HCT116 (cell line): ENCODE measurements around the gene AOPEP. TPM values are rescaled to one million over a fixed set of nuclear protein-coding genes. Genes with fewer than 3 reads are reported as not detected.
A peak's percentile ranks its signal among the peaks of the same experiment; 100 is the strongest.

Experiments used
- ATAC-seq: fragments of 200-7000 bp; cut with Tn5 transposase; 2 replicates; pipeline ENCODE4 v1.9.1; 2020; ENCODE audit warnings: mild to moderate bottlenecking, moderate library complexity
- BruUV-seq: library from RNA; stranded (reverse); fragments of 400-500 nt; replicated peaks from 2 replicates; lab custom pipeline; 2021; lab: Mats Ljungman, UMichigan
- CTCF ChIA-PET: fragments of 300-600 bp; sonication (Branson Sonifier 250); formaldehyde crosslinking; loops from one replicate; lab custom pipeline; 2021; ENCODE audit warnings: antibody characterized with exemption; lab: Charles Lee
- POLR2A ChIA-PET: fragments of 300-600, 350-600 bp; sonication (Branson Sonifier 250); formaldehyde crosslinking; loops from one replicate; lab custom pipeline; 2021; ENCODE audit warnings: antibody characterized with exemption; lab: Charles Lee
- RAD21 ChIA-PET, 2 experiments: fragments of 300-600 bp; sonication (Branson Sonifier 250); formaldehyde crosslinking; loops; one replicate each; lab custom pipeline; 2023; ENCODE audit warnings: low total read pairs in 2 of 2; ENCODE audit not compliant: uncharacterized antibody in 2 of 2, unreplicated experiment in 2 of 2, low non-redundant PET in 1 of 2; lab: Charles Lee
- DNase-seq: peaks from one replicate; pipeline ENCODE4 v3.0.0-alpha.2; 2010; ENCODE audit warnings: low read depth, low spot score
- H2AFZ ChIP-seq: fragments of 200-600 bp; shearing (Covaris generic), sonication (generic); 2 replicates; pipeline ENCODE4 v1.6.1; 2017; ENCODE audit warnings: low read depth, mixed run types, mixed read lengths, antibody characterized with exemption, low read length; ENCODE audit not compliant: poor library complexity, severe bottlenecking
- H3K27ac ChIP-seq: 2 replicates; pipeline ENCODE4 v1.5.1; 2012; ENCODE audit warnings: low read depth, low read length
- H3K27me3 ChIP-seq: fragments of 200-600 bp; sonication (generic); 2 replicates; pipeline ENCODE4 v1.6.1; 2016; ENCODE audit warnings: mixed run types, low read length, mixed read lengths; ENCODE audit not compliant: insufficient read depth
- H3K36me3 ChIP-seq, 2 experiments: fragments of 200-500 bp in 1 of 2; fragments of 200-600 bp in 1 of 2; sonication (Bioruptor generic) in 1 of 2; sonication (generic) in 1 of 2; 2 replicates each; pipeline versions ENCODE4 v1.5.1 to v1.6.1; 2014 to 2016; ENCODE audit warnings: low read length in 2 of 2, inconsistent platforms in 1 of 2, mixed read lengths in 1 of 2, mixed run types in 1 of 2; ENCODE audit not compliant: insufficient read depth in 2 of 2, control insufficient read depth in 1 of 2
- H3K4me1 ChIP-seq, 2 experiments: fragments of 200-600 bp in 1 of 2; sonication (generic) in 1 of 2; 2 replicates each; pipeline versions ENCODE4 v1.5.1 to v1.6.1; 2012 to 2017; ENCODE audit warnings: low read length in 2 of 2, inconsistent platforms in 1 of 2, mild to moderate bottlenecking in 1 of 2, mixed read lengths in 1 of 2, mixed run types in 1 of 2, moderate library complexity in 1 of 2; ENCODE audit not compliant: insufficient read depth in 2 of 2, control insufficient read depth in 1 of 2
- H3K4me2 ChIP-seq: fragments of 200-600 bp; sonication (generic); 2 replicates; pipeline ENCODE4 v1.6.1; 2017; ENCODE audit warnings: mixed run types, low read length, mixed read lengths
- H3K4me3 ChIP-seq, 2 experiments: fragments of 200-600 bp in 1 of 2; sonication (generic) in 1 of 2; replicated peaks in 1 of 2; 2 replicates each; pipeline ENCODE4 v1.5.1; 2011 to 2016; ENCODE audit warnings: low read length in 2 of 2, control low read depth in 1 of 2, low read depth in 1 of 2, mild to moderate bottlenecking in 1 of 2, mixed read lengths in 1 of 2, mixed run types in 1 of 2
- H3K79me2 ChIP-seq: fragments of 200-600 bp; sonication (generic); 2 replicates; pipeline ENCODE4 v1.6.1; 2017; ENCODE audit warnings: mild to moderate bottlenecking, mixed run types, low read length, moderate library complexity, mixed read lengths; ENCODE audit not compliant: insufficient read depth
- H3K9ac ChIP-seq: fragments of 200-600 bp; sonication (generic); 2 replicates; pipeline ENCODE4 v1.6.1; 2016; ENCODE audit warnings: low read length, mixed read lengths
- H3K9me2 ChIP-seq: fragments of 200-600 bp; sonication (generic), shearing (Covaris generic); 2 replicates; pipeline ENCODE4 v1.6.1; 2017; ENCODE audit warnings: mixed run types, mild to moderate bottlenecking, moderate library complexity; ENCODE audit not compliant: insufficient read depth
- H3K9me3 ChIP-seq, 2 experiments: fragments of 200-500 bp in 1 of 2; fragments of 200-600 bp in 1 of 2; sonication (Bioruptor generic) in 1 of 2; sonication (generic) in 1 of 2; 2 replicates each; pipeline ENCODE4 v1.6.1; 2014 to 2017; ENCODE audit warnings: low read length in 2 of 2, mixed read lengths in 2 of 2, inconsistent platforms in 1 of 2, low read depth in 1 of 2, mild to moderate bottlenecking in 1 of 2, mixed run types in 1 of 2, moderate library complexity in 1 of 2; ENCODE audit not compliant: control insufficient read depth in 1 of 2, insufficient read depth in 1 of 2
- H4K20me1 ChIP-seq: fragments of 200-600 bp; sonication (generic), shearing (Covaris generic); 2 replicates; pipeline ENCODE4 v1.6.1; 2017; ENCODE audit warnings: mixed run types, mild to moderate bottlenecking, moderate library complexity; ENCODE audit not compliant: insufficient read depth
- CBX3 ChIP-seq: IDR thresholded peaks from 2 replicates; pipeline ENCODE4 v1.6.1; 2012; ENCODE audit warnings: low read depth
- EGR1 ChIP-seq: IDR thresholded peaks from 2 replicates; pipeline ENCODE4 v1.6.1; 2012; ENCODE audit warnings: low read depth
- ELF1 ChIP-seq: IDR thresholded peaks from 2 replicates; pipeline ENCODE4 v1.6.1; 2012; ENCODE audit warnings: low read depth, borderline replicate concordance
- EZH2 ChIP-seq: fragments of 200-600 bp; sonication (generic); IDR thresholded peaks from 2 replicates; pipeline ENCODE4 v1.6.1; 2017; ENCODE audit warnings: antibody characterized with exemption, mixed run types
- EZH2phosphoT487 ChIP-seq: fragments of 200-600 bp; IDR thresholded peaks from 2 replicates; pipeline ENCODE4 v1.6.1; 2018; ENCODE audit warnings: antibody characterized with exemption, borderline replicate concordance
- FOSL1 ChIP-seq: IDR thresholded peaks from 2 replicates; pipeline ENCODE4 v1.6.1; 2012; ENCODE audit warnings: low read depth
- POLR2AphosphoS5 ChIP-seq: IDR thresholded peaks from 2 replicates; pipeline ENCODE4 v1.6.1; 2011; ENCODE audit warnings: mild to moderate bottlenecking, low read depth, low read length, moderate library complexity
- SRF ChIP-seq: IDR thresholded peaks from 2 replicates; pipeline ENCODE4 v1.6.1; 2012; ENCODE audit warnings: low read depth
- YY1 ChIP-seq: IDR thresholded peaks from 2 replicates; pipeline ENCODE4 v1.6.1; 2011; ENCODE audit warnings: low read length, low read depth, moderate library complexity, mild to moderate bottlenecking; ENCODE audit not compliant: insufficient replicate concordance; ENCODE audit errors: extremely low read depth
- ZNF274 ChIP-seq: fragments of 200-500 bp; sonication (Bioruptor generic); IDR thresholded peaks from 2 replicates; pipeline ENCODE4 v1.6.1; 2014; ENCODE audit warnings: mild to moderate bottlenecking, low read depth, low read length, inconsistent platforms
- intact Hi-C: fragments of 100-400 bp; cut with micrococcal nuclease; formaldehyde crosslinking; loops from 2 replicates; pipeline ENCODE4 v1.10.0; 2022
- total RNA-seq: library from RNA; stranded (reverse); gene quantifications from one replicate; pipeline ENCODE4 v1.2.1, GENCODE V29; 2021; ENCODE audit not compliant: unreplicated experiment
- TF ChIP-seq, protein P1 (sequence below): IDR thresholded peaks from 2 replicates; pipeline ENCODE4 v1.6.1; 2011; ENCODE audit warnings: mild to moderate bottlenecking, low read length, moderate library complexity; ENCODE audit not compliant: insufficient replicate concordance; ENCODE audit errors: extremely low read depth
- TF ChIP-seq, protein P2 (sequence below): IDR thresholded peaks from 2 replicates; pipeline ENCODE4 v1.6.1; 2012
- TF ChIP-seq, protein P3 (sequence below): IDR thresholded peaks from 2 replicates; pipeline ENCODE4 v1.6.1; 2012

AOPEP gene
- total RNA-seq, 1 experiment from 2014 or later = 15.1 TPM

DNA sequence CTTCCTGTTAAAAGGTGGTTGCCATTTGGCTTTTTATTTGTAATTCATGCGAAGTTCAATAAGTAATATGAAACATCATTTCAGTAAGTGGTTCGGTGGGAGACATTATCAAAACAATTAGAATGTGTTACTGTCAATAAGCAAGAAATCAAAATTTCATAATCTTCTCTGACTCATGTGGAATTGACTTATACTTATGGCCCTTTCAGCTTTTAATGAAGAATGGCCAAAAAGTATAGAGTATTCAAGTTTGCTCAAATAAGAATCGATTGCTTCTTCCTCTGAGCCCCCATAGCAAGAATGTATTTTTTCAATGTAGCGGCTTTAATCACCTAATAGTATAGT lies 174.5 kb downstream of the AOPEP start:
- ChIA-PET RAD21 (no interaction called here), POLR2A (no interaction called here)
- Histone ChIP-seq H3K27me3 (no peaks in the 10 kb centered on the region), H3K4me1 (peaks cover 0 to 3% of the 10 kb centered on the region in 2 experiments; a peak in 1 of 4 replicates), H4K20me1 (no peaks in the 10 kb centered on the region), H3K9ac (no peak overlapping the region), H3K9me3 (no peaks in the 10 kb centered on the region), H3K4me2 (no peak overlapping the region), H3K4me3 (no peak overlapping the region), H3K9me2 (no peaks in the 10 kb centered on the region), H3K79me2 (no peaks in the 10 kb centered on the region)
- ATAC-seq = no peak
- intact Hi-C loops = loop anchor here (10.0 kb wide), 1 partner anchor 56 kb away; no protein-coding TSS in a partner anchor
- TF ChIP-seq ELF1 (no peak), FOSL1 (0 out of 2 replicates have a peak, but pooled peaks have one; percentile 8), YY1 (no peak), EZH2 (no peak), CBX3 (no peak)
- TF ChIP-seq, all 23 proteins: peak for 1
- CTCF ChIA-PET = no interaction called here
- BruUV-seq = no TSS peak
- no peaks in the 10 kb centered on the region for H3K36me3 ChIP-seq
- no peak overlapping the region for H3K27ac ChIP-seq
- no peak overlapping the region for H2AFZ ChIP-seq
- no peak for DNase-seq

- CTCF ChIA-PET = no interaction called here
- no peak overlapping the region for H3K4me3 ChIP-seq
- TF ChIP-seq POLR2AphosphoS5 (no peak), SRF (no peak), EZH2phosphoT487 (no peak), YY1 (no peak), ELF1 (no peak), ZNF274 (no peak), FOSL1 (no peak), EGR1 (no peak)
- TF ChIP-seq, protein P1, sequence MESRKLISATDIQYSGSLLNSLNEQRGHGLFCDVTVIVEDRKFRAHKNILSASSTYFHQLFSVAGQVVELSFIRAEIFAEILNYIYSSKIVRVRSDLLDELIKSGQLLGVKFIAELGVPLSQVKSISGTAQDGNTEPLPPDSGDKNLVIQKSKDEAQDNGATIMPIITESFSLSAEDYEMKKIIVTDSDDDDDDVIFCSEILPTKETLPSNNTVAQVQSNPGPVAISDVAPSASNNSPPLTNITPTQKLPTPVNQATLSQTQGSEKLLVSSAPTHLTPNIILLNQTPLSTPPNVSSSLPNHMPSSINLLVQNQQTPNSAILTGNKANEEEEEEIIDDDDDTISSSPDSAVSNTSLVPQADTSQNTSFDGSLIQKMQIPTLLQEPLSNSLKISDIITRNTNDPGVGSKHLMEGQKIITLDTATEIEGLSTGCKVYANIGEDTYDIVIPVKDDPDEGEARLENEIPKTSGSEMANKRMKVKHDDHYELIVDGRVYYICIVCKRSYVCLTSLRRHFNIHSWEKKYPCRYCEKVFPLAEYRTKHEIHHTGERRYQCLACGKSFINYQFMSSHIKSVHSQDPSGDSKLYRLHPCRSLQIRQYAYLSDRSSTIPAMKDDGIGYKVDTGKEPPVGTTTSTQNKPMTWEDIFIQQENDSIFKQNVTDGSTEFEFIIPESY = no peak
- TF ChIP-seq, protein P2, sequence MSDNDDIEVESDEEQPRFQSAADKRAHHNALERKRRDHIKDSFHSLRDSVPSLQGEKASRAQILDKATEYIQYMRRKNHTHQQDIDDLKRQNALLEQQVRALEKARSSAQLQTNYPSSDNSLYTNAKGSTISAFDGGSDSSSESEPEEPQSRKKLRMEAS = no peak
- TF ChIP-seq, protein P3, sequence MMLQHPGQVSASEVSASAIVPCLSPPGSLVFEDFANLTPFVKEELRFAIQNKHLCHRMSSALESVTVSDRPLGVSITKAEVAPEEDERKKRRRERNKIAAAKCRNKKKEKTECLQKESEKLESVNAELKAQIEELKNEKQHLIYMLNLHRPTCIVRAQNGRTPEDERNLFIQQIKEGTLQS = no peak
- TF ChIP-seq, all 23 proteins: peak for 0
- RAD21 ChIA-PET = no interaction called here
- DNase-seq (no peak), ATAC-seq (no peak)
- no peak overlapping the region for H3K4me2 ChIP-seq
- peaks cover 0 to 5% of the 10 kb centered on the region in 2 experiments; a peak in 1 of 4 replicates for H3K4me1 ChIP-seq
- H3K27ac ChIP-seq = no peak overlapping the region
- H3K9ac ChIP-seq = no peak overlapping the region
- no TSS peak for BruUV-seq
- POLR2A ChIA-PET = no interaction called here
- intact Hi-C loops = loop anchor here (10.0 kb wide), 1 partner anchor 59 kb away; no protein-coding TSS in a partner anchor
- no peaks in the 10 kb centered on the region for H3K27me3 ChIP-seq
- H3K36me3 ChIP-seq = no peaks in the 10 kb centered on the region
- H2AFZ ChIP-seq = no peak overlapping the region
- no peaks in the 10 kb centered on the region for H4K20me1 ChIP-seq
- no peaks in the 10 kb centered on the region for H3K9me3 ChIP-seq
- H3K9me2 ChIP-seq = no peaks in the 10 kb centered on the region
- H3K79me2 ChIP-seq = no peaks in the 10 kb centered on the region
These were observed 177.5 kb downstream of the AOPEP start for GRCh38 chr9:94903961-94904421.
